MM.1S (cell line): ENCODE measurements around the gene RPF1.

Experiments used
- EZH2 ChIP-seq: fragments of 300-600 bp; sonication (generic); optimal IDR thresholded peaks from 2 replicates; pipeline ENCODE3; 2017; ENCODE audit warnings: low read depth, mild to moderate bottlenecking, antibody characterized with exemption, low read length, mixed read lengths
- TF ChIP-seq, protein P1 (sequence below): fragments of 300-600 bp; sonication (generic); IDR thresholded peaks from 2 replicates; pipeline ENCODE4 v1.5.1; 2016; ENCODE audit warnings: antibody characterized with exemption, low read length, mixed read lengths

DNA sequence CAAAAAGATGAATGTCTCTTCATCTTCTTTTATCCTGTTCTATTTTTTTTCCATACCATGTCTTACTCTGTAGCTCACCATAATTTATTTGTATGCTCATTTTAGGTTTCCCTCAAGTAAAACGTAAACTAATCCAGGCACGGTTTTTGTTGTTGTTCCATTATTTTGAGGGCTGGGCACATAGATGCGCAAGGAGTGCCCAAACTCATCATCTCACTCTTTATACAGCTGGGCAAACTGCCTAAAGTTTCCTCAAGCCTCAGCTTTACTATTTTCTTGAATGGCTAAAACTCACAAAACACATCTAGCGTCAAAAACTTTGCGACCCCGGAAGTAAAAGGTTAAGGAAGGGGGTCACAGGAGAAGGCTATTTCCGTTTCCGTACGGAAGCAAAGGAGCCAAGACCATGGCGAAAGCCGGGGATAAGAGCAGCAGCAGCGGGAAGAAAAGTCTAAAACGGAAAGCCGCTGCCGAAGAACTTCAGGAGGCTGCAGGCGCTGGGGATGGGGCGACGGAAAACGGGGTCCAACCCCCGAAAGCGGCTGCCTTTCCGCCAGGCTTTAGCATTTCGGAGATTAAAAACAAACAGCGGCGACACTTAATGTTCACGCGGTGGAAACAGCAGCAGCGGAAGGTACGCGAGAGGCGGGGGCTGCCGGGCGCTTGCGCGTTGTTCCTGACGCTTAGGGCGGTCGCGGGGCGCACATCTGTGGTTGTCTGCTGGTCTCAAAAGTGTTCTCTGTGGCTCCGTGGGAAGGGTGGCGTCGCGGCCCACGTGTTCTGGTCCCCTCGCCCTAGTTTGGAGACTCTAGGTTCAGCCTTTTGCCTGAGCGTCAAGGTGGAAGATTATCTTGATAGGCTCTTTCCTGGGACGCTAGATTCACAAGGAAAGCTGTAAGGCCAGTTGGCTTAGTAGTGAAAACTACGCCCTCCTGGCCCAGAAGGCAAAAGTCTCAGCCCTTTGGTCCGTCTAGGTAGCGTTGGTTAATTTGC is at the start of gene RPF1:
- TF ChIP-seq, protein P1, sequence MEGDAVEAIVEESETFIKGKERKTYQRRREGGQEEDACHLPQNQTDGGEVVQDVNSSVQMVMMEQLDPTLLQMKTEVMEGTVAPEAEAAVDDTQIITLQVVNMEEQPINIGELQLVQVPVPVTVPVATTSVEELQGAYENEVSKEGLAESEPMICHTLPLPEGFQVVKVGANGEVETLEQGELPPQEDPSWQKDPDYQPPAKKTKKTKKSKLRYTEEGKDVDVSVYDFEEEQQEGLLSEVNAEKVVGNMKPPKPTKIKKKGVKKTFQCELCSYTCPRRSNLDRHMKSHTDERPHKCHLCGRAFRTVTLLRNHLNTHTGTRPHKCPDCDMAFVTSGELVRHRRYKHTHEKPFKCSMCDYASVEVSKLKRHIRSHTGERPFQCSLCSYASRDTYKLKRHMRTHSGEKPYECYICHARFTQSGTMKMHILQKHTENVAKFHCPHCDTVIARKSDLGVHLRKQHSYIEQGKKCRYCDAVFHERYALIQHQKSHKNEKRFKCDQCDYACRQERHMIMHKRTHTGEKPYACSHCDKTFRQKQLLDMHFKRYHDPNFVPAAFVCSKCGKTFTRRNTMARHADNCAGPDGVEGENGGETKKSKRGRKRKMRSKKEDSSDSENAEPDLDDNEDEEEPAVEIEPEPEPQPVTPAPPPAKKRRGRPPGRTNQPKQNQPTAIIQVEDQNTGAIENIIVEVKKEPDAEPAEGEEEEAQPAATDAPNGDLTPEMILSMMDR = no peak
- no peak for TF ChIP-seq EZH2
